HFF-Myc (cell line): ENCODE data around the gene USP11.

Experiments used
- DNase-seq: peaks from one replicate; pipeline ENCODE4 v3.0.0-alpha.2; 2011; ENCODE audit warnings: low read depth; ENCODE audit errors: extremely low read depth
- H3K4me3 ChIP-seq: replicated peaks from 2 replicates; pipeline ENCODE4 v1.5.1; 2011; ENCODE audit warnings: low read depth, mild to moderate bottlenecking, control low read depth, low read length
- CTCF ChIP-seq: IDR thresholded peaks from 2 replicates; pipeline ENCODE4 v1.5.1; 2012; ENCODE audit warnings: mild to moderate bottlenecking, low read depth, low read length, control low read depth; ENCODE audit errors: missing control alignments

The USP11 gene

DNA sequence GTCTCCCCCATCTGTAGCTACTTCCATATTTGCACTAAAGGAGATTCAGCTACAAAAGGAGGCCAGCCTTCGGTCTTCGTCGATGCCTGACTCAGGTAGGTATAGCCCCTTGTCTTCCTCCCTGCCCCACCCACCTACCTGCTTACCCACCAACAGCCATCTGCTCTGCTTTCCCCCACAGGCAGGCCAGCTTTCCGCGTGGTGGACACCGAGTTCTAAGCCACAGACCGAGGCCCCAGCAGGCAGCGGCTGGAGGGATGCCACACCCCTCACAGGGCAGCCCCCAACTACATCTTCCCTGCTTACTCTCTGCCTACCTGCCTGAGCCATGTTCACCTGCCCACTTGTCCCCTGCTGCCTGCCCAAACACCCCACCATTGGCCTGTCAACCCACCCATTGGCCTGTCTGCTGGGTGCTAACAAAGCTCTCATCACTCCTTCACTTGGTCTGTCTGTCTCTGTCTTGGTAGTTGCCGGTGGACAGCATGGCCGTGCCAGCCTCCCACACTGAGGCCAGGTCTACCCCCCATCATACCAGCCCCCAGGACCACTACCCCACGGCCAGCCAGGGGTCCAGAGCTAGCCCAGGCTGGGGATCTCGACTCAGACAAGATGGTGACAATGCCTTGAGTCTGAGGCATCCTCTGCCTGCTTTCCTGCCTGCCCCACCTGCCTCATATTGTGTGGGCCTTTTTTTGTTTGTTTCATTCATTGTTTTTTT, 4.1 kb upstream of the USP11 start:
- TF ChIP-seq CTCF = no peak
- DNase-seq = no peak
- H3K4me3 ChIP-seq = no peak overlapping the region

DNA sequence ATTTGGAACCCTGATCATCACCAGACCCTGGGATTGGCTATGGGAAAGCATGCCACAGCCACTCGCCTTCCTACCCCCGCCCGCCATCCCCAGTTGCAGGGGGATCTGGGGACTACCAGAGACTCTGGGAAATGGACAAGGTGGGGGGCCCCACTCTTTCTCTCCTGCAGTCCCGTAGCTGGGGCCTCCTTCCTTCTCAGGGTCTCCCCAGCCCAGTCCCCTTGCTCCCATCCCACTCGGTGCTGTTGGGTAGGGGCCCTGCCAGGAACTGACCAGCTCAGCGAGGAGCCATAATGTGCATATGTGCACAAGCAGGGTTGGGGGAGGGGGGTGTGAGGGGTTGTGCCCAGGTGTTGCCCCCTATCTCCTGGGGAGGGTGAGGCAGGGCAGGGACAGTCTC, 3.4 kb upstream of the USP11 start:
- H3K4me3 ChIP-seq = no peak overlapping the region
- no peak for DNase-seq
- TF ChIP-seq CTCF = no peak

DNA sequence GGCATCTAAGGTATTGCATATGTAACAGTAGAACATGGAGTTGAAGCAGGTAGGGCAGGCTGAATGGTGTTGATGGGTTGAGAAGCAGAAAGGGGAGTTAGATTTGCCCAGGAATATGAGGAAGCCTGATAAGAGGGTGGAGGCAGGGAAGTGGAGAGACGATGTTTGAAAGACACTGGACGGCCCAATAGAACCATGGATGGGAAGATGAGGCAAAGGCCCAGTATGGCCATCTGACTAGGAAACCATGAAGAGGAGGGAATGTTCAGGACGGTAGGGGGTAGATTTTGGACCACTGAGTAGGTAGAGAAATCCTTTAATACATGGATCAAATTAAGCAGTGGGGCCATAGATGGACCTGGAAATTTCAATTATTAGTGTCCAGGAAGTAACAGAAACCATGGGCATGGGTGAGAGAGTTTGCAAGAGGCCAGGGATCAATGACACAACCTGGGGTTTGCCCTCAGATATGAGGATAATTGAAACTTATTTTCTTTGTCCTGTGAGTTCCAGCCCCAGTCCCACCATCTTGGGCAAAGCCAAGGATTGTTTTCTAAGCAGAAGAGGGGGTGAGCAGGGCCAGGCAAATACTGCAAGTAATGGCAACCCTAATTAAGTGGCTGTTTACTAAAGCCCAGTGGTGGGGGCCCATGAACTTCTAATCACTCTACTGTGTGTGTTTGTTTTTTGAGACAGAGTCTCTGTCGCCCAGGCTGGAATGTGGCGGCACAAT, 2.5 kb upstream of the USP11 start:
- DNase-seq = no peak
- H3K4me3 ChIP-seq = no peak overlapping the region
- no peak for TF ChIP-seq CTCF

DNA sequence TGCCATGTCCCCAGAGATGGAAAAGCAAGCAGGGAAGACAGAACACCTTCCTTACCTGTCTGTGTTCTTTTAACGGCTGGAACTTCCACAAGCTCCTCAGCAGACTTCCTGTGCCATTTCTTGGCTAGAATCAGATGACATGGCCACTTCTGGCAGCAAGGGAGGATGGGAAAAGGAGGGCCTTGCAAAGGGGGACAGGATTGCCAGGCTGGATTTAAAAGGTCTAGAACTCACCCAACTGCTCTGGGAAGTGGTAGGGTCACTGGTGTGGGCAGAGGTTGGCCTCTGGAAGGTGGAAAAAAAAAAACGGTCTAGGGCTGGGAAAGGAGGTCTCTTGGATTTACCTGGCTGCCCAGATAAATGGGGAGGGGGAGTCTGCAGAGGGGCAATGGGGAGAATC, 1.6 kb upstream of the USP11 start:
- TF ChIP-seq CTCF = no peak
- DNase-seq = no peak
- H3K4me3 ChIP-seq = no peak overlapping the region

- TF ChIP-seq CTCF = no peak
- DNase-seq = no peak
- H3K4me3 ChIP-seq = peak overlapping the region; percentile 53
Measured at GRCh38 chrX:47232197-47232802, 509 bp upstream of the USP11 start.

GRCh38 chrX:47233333-47234113, 714 bp downstream of the USP11 start:
- TF ChIP-seq CTCF = no peak

More at GRCh38 chrX:47233333-47234113, 714 bp downstream of the USP11 start:
- DNase-seq = peak; percentile 83
- peak overlapping the region; percentile 53 for H3K4me3 ChIP-seq
